ENCODE measurements around the gene ITPR2. TPM values are rescaled to one million over a fixed set of nuclear protein-coding genes. Genes with fewer than 3 reads are reported as not detected.

Gene ITPR2
- total and polyA plus RNA-seq, 4 donors, result 11.7 to 93.3 (median 35.4) TPM

- no peak overlapping the region for H3K4me3 ChIP-seq (ENCODE audit: low read depth in 1 of 3, low read length in 3 of 3)
- 94% methylated on average over 2 of the region's 2 CpGs for WGBS
- DNase-seq (ENCODE audit: low spot score), result no peak
Observed at GRCh38 chr12:26567126-26567525, 265.9 kb downstream of the ITPR2 start.

DNA sequence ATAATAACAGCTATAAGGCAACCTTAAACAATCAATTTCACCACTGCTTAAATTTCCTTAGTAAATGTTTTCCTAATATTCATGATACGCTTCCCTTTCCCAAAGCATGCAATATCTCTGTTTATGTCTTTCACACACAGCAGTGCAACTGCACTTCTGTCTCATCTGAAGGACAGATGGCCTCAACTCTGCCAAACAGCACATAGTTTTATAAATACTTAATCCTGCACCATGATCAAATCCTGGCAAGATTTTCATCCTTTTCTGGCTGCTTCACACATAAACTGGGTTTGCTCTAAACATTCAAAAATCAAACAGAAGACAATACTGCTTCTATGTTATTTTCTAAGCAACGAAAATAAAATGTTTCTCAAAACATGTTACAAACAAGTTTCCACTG is 266.3 kb downstream of the ITPR2 start:
- no peak overlapping the region for H3K27ac ChIP-seq (ENCODE audit: low read depth in 1 of 2, low read length in 2 of 2)
- no peaks in the 10 kb centered on the region for H3K27me3 ChIP-seq (ENCODE audit: control insufficient read depth in 4 of 4, insufficient read depth in 4 of 4, low read length in 3 of 4)
- H3K4me1 ChIP-seq (ENCODE audit: control insufficient read depth in 4 of 4, insufficient read depth in 4 of 4, low read length in 3 of 4), result no peaks in the 10 kb centered on the region
- 89% methylated on average over 2 of the region's 2 CpGs for WGBS
- no peak overlapping the region for H3K9ac ChIP-seq (ENCODE audit: low read depth in 1 of 2, low read length in 2 of 2)
- no peak overlapping the region for H3K4me3 ChIP-seq (ENCODE audit: low read depth in 1 of 3, low read length in 3 of 3)
- peaks cover 0 to 14% (median 5%) of the 10 kb centered on the region in 4 donors for H3K36me3 ChIP-seq (ENCODE audit: control insufficient read depth in 4 of 4, insufficient read depth in 3 of 4, low read depth in 1 of 4, low read length in 3 of 4)
- no peaks in the 10 kb centered on the region for H3K9me3 ChIP-seq (ENCODE audit: control insufficient read depth in 4 of 4, low read length in 3 of 4)
- DNase-seq (ENCODE audit: low spot score), result no peak
- TF ChIP-seq HNF4G (IDR thresholded peaks at IDR 0.05) (no peak), HNF4A (conservative IDR thresholded peaks at IDR 0.05) (no peak), YY1 (IDR thresholded peaks at IDR 0.05) (no peak), EGR1 (IDR thresholded peaks at IDR 0.05; ENCODE audit: low read depth in 2 of 2) (no peak), NR2F2 (IDR thresholded peaks at IDR 0.05) (no peak), JUND (IDR thresholded peaks at IDR 0.05) (no peak), RAD21 (IDR thresholded peaks at IDR 0.05) (no peak)
- TF ChIP-seq, protein P1, sequence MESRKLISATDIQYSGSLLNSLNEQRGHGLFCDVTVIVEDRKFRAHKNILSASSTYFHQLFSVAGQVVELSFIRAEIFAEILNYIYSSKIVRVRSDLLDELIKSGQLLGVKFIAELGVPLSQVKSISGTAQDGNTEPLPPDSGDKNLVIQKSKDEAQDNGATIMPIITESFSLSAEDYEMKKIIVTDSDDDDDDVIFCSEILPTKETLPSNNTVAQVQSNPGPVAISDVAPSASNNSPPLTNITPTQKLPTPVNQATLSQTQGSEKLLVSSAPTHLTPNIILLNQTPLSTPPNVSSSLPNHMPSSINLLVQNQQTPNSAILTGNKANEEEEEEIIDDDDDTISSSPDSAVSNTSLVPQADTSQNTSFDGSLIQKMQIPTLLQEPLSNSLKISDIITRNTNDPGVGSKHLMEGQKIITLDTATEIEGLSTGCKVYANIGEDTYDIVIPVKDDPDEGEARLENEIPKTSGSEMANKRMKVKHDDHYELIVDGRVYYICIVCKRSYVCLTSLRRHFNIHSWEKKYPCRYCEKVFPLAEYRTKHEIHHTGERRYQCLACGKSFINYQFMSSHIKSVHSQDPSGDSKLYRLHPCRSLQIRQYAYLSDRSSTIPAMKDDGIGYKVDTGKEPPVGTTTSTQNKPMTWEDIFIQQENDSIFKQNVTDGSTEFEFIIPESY (IDR thresholded peaks at IDR 0.05), result no peak
- TF ChIP-seq, protein P2, sequence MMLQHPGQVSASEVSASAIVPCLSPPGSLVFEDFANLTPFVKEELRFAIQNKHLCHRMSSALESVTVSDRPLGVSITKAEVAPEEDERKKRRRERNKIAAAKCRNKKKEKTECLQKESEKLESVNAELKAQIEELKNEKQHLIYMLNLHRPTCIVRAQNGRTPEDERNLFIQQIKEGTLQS (IDR thresholded peaks at IDR 0.05), result no peak

More at GRCh38 chr12:26567126-26567525, 265.9 kb downstream of the ITPR2 start:
- no peaks in the 10 kb centered on the region for H3K27me3 ChIP-seq (ENCODE audit: control insufficient read depth in 4 of 4, insufficient read depth in 4 of 4, low read length in 3 of 4)
- peaks cover 0 to 17% (median 4%) of the 10 kb centered on the region in 4 donors for H3K36me3 ChIP-seq (ENCODE audit: control insufficient read depth in 4 of 4, insufficient read depth in 3 of 4, low read depth in 1 of 4, low read length in 3 of 4)
- TF ChIP-seq NR2F2 (IDR thresholded peaks at IDR 0.05) (no peak), RAD21 (IDR thresholded peaks at IDR 0.05) (no peak), MAX (IDR thresholded peaks at IDR 0.05) (no peak), GABPA (IDR thresholded peaks at IDR 0.05 in 1 of 2, conservative IDR thresholded peaks at IDR 0.05 in 1 of 2) (no peak), YY1 (IDR thresholded peaks at IDR 0.05) (no peak), JUND (IDR thresholded peaks at IDR 0.05) (no peak), EGR1 (IDR thresholded peaks at IDR 0.05; ENCODE audit: low read depth in 2 of 2) (no peak), FOXA1 (IDR thresholded peaks at IDR 0.05) (no peak)
- TF ChIP-seq, protein P3, sequence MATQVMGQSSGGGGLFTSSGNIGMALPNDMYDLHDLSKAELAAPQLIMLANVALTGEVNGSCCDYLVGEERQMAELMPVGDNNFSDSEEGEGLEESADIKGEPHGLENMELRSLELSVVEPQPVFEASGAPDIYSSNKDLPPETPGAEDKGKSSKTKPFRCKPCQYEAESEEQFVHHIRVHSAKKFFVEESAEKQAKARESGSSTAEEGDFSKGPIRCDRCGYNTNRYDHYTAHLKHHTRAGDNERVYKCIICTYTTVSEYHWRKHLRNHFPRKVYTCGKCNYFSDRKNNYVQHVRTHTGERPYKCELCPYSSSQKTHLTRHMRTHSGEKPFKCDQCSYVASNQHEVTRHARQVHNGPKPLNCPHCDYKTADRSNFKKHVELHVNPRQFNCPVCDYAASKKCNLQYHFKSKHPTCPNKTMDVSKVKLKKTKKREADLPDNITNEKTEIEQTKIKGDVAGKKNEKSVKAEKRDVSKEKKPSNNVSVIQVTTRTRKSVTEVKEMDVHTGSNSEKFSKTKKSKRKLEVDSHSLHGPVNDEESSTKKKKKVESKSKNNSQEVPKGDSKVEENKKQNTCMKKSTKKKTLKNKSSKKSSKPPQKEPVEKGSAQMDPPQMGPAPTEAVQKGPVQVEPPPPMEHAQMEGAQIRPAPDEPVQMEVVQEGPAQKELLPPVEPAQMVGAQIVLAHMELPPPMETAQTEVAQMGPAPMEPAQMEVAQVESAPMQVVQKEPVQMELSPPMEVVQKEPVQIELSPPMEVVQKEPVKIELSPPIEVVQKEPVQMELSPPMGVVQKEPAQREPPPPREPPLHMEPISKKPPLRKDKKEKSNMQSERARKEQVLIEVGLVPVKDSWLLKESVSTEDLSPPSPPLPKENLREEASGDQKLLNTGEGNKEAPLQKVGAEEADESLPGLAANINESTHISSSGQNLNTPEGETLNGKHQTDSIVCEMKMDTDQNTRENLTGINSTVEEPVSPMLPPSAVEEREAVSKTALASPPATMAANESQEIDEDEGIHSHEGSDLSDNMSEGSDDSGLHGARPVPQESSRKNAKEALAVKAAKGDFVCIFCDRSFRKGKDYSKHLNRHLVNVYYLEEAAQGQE (IDR thresholded peaks at IDR 0.05), result no peak
- TF ChIP-seq, protein P2 (IDR thresholded peaks at IDR 0.05), result no peak
- TF ChIP-seq, protein P4, sequence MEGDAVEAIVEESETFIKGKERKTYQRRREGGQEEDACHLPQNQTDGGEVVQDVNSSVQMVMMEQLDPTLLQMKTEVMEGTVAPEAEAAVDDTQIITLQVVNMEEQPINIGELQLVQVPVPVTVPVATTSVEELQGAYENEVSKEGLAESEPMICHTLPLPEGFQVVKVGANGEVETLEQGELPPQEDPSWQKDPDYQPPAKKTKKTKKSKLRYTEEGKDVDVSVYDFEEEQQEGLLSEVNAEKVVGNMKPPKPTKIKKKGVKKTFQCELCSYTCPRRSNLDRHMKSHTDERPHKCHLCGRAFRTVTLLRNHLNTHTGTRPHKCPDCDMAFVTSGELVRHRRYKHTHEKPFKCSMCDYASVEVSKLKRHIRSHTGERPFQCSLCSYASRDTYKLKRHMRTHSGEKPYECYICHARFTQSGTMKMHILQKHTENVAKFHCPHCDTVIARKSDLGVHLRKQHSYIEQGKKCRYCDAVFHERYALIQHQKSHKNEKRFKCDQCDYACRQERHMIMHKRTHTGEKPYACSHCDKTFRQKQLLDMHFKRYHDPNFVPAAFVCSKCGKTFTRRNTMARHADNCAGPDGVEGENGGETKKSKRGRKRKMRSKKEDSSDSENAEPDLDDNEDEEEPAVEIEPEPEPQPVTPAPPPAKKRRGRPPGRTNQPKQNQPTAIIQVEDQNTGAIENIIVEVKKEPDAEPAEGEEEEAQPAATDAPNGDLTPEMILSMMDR (IDR thresholded peaks at IDR 0.05; ENCODE audit: low read depth, low read length, missing input control), result no peak
- TF ChIP-seq, protein P1 (IDR thresholded peaks at IDR 0.05), result no peak
- no peak overlapping the region for H3K9ac ChIP-seq (ENCODE audit: low read depth in 1 of 2, low read length in 2 of 2)
- no peaks in the 10 kb centered on the region for H3K9me3 ChIP-seq (ENCODE audit: control insufficient read depth in 4 of 4, low read length in 3 of 4)
- no peaks in the 10 kb centered on the region for H3K4me1 ChIP-seq (ENCODE audit: control insufficient read depth in 4 of 4, insufficient read depth in 4 of 4, low read length in 3 of 4)
- H3K27ac ChIP-seq (ENCODE audit: low read depth in 1 of 2, low read length in 2 of 2), result no peak overlapping the region
